Spleen (tissue), 11 donors: ENCODE data around the gene AHRR. TPM values are rescaled to one million over a fixed set of nuclear protein-coding genes. Genes with fewer than 3 reads are reported as not detected.

ENCODE experiments used
- DNase-seq: peaks from one replicate; pipeline ENCODE4 v3.0.0-alpha.2; 2020
- H3K27ac ChIP-seq, 8 donors: fragments of 200-600 bp; sonication (generic) in 7 of 8; 1 replicate in 4 of 8; 2 replicates in 4 of 8; pipeline versions ENCODE4 v1.5.0 to v1.8.0; 2016 to 2021; ENCODE audit warnings: inconsistent platforms in 4 of 8, mild to moderate bottlenecking in 4 of 8, moderate library complexity in 1 of 8
- H3K27me3 ChIP-seq, 7 donors: fragments of 200-600 bp; sonication (generic) in 6 of 7; replicated peaks in 1 of 7; 1 replicate in 4 of 7; 2 replicates in 3 of 7; pipeline versions ENCODE4 v1.5.0 to v1.8.0; 2016 to 2021; ENCODE audit warnings: inconsistent platforms in 3 of 7, mild to moderate bottlenecking in 1 of 7
- H3K36me3 ChIP-seq, 6 donors: fragments of 200-600 bp; sonication (generic) in 5 of 6; 1 replicate in 4 of 6; 2 replicates in 2 of 6; pipeline versions ENCODE4 v1.5.0 to v1.8.0; 2016 to 2021; ENCODE audit warnings: inconsistent platforms in 2 of 6
- H3K4me1 ChIP-seq, 6 donors: fragments of 200-600 bp; sonication (generic) in 5 of 6; 1 replicate in 3 of 6; 2 replicates in 3 of 6; pipeline versions ENCODE4 v1.5.0 to v1.8.0; 2016 to 2021; ENCODE audit warnings: inconsistent platforms in 3 of 6
- H3K4me3 ChIP-seq, 8 donors: fragments of 200-600 bp; sonication (generic) in 7 of 8; 1 replicate in 4 of 8; 2 replicates in 4 of 8; pipeline versions ENCODE4 v1.5.0 to v1.8.0; 2016 to 2021; ENCODE audit warnings: inconsistent platforms in 4 of 8, mild to moderate bottlenecking in 4 of 8, moderate library complexity in 2 of 8
- H3K9me3 ChIP-seq, 8 donors: fragments of 200-600 bp; sonication (generic) in 7 of 8; 1 replicate in 4 of 8; 2 replicates in 4 of 8; pipeline versions ENCODE4 v1.5.0 to v1.8.0; 2016 to 2021; ENCODE audit warnings: inconsistent platforms in 4 of 8
- CTCF ChIP-seq, 11 experiments: fragments of 200-600 bp in 7 of 11; fragments of 450-650 bp in 4 of 11; sonication (generic) in 4 of 11; IDR thresholded peaks in 8 of 11; conservative IDR thresholded peaks in 3 of 11; 1 replicate in 7 of 11; 2 replicates in 4 of 11; pipeline versions ENCODE4 v1.4.0 to v1.8.0; 2016 to 2021; ENCODE audit warnings: antibody characterized with exemption in 11 of 11, inconsistent platforms in 4 of 11, mild to moderate bottlenecking in 1 of 11
- POLR2A ChIP-seq, 3 donors: fragments of 450-650 bp; IDR thresholded peaks; one replicate each; pipeline ENCODE4 v1.5.1; 2017; ENCODE audit warnings: antibody characterized with exemption in 3 of 3, mild to moderate bottlenecking in 1 of 3
- POLR2AphosphoS5 ChIP-seq, 3 donors: sonication (generic); formaldehyde crosslinking; IDR thresholded peaks; one replicate each; pipeline ENCODE4 v1.5.1; 2017; ENCODE audit warnings: antibody characterized with exemption in 3 of 3
- WGBS, 5 donors: extraction: QIAGEN DNeasy Blood & Tissue Kit in 3 of 5; methylation state at CpG; one replicate each; pipeline versions ENCODE4 v1.1.5 to v1.1.7; 2013 to 2018; 5-methylcytosine and 5-hydroxymethylcytosine counted together
- intact Hi-C: fragments of 100-400 bp; cut with DNase I; formaldehyde crosslinking; loops from one replicate; pipeline ENCODE4 v1.15.0; 2023; ENCODE audit warnings: low total_unique reads
- polyA plus RNA-seq, 3 donors: library from polyadenylated mRNA; stranded (reverse); fragments of 200-250 nt; gene quantifications; one replicate each; pipeline ENCODE4 v1.2.1, GENCODE V29; 2013
- total RNA-seq, 7 donors: library from RNA; depleted of rRNA in 3 of 7; stranded (reverse); fragments of >200 nt in 3 of 7; fragmentation: NEBNext Ultra II Directional in 4 of 7; extraction: Animal tissue kit (Norgen Biotek cat#: 25700) in 4 of 7; gene quantifications; one replicate each; pipeline versions ENCODE4 v1.1.0 to v1.2.1, GENCODE V29; 2016 to 2021
- donor health status: healthy with polysubstance abuse.
- donor health status: DM: no; HTN: no; CAD: no; lungs with moderate emphysema.
- donor health status: DM: no; HTN: no; CAD: no.
- donor health status: Bipolar disorder and iron deficiency.
- donor health status: healthy.
- donor health status: DM: no; HTN: no; CAD: no.
- donor health status: DM: yes; HTN: yes; CAD: no.

The AHRR gene
- total and polyA plus RNA-seq, 10 donors: 0.96 to 28.5 (median 13.2) TPM

GRCh38 chr5:305050-305449 lies 16.5 kb upstream of the AHRR start:
- H3K27me3 ChIP-seq: no peaks in the 10 kb centered on the region
- H3K36me3 ChIP-seq: peaks cover 0 to 60% (median 24%) of the 10 kb centered on the region in 6 donors
- no peak for DNase-seq
- H3K27ac ChIP-seq: no peak overlapping the region
- intact Hi-C loops: no loop called here
- no peaks in the 10 kb centered on the region for H3K9me3 ChIP-seq
- no peak overlapping the region for H3K4me3 ChIP-seq
- WGBS, 5 donors: 90 to 96% (median 93%) methylated on average over 8 to 9 of the region's 9 CpGs
- H3K4me1 ChIP-seq: peaks cover 0 to 24% (median 8%) of the 10 kb centered on the region in 6 donors
- TF ChIP-seq POLR2AphosphoS5 (IDR thresholded peaks at IDR 0.05): no peak
- TF ChIP-seq CTCF (IDR thresholded peaks at IDR 0.05 in 8 of 11, conservative IDR thresholded peaks at IDR 0.05 in 3 of 11): no peak
- no peak for TF ChIP-seq POLR2A (IDR thresholded peaks at IDR 0.05)

- intact Hi-C loops: no loop called here
- WGBS, 5 donors: 93 to 98% (median 96%) methylated on average over 14 of the region's 14 CpGs
- Histone ChIP-seq H3K27ac (no peak overlapping the region), H3K36me3 (peaks cover 0 to 64% (median 25%) of the 10 kb centered on the region in 6 donors), H3K9me3 (no peaks in the 10 kb centered on the region), H3K27me3 (no peaks in the 10 kb centered on the region), H3K4me1 (peaks cover 0 to 28% (median 12%) of the 10 kb centered on the region in 6 donors), H3K4me3 (no peak overlapping the region)
- TF ChIP-seq POLR2A (IDR thresholded peaks at IDR 0.05): no peak
- TF ChIP-seq CTCF (IDR thresholded peaks at IDR 0.05 in 8 of 11, conservative IDR thresholded peaks at IDR 0.05 in 3 of 11): no peak
- TF ChIP-seq POLR2AphosphoS5 (IDR thresholded peaks at IDR 0.05): no peak
- DNase-seq: peak; percentile 50
Observed at GRCh38 chr5:305459-305858, 16.1 kb upstream of the AHRR start.

GRCh38 chr5:306011-306805 lies 15.3 kb upstream of the AHRR start:
- Histone ChIP-seq H3K9me3 (no peaks in the 10 kb centered on the region), H3K4me3 (no peak overlapping the region), H3K27me3 (no peaks in the 10 kb centered on the region), H3K4me1 (peaks cover 0 to 36% (median 17%) of the 10 kb centered on the region in 6 donors), H3K27ac (no peak overlapping the region), H3K36me3 (peaks cover 0 to 65% (median 25%) of the 10 kb centered on the region in 6 donors)
- DNase-seq: peak; percentile 41
- TF ChIP-seq POLR2AphosphoS5 (IDR thresholded peaks at IDR 0.05) (no peak), POLR2A (IDR thresholded peaks at IDR 0.05) (no peak), CTCF (IDR thresholded peaks at IDR 0.05 in 8 of 11, conservative IDR thresholded peaks at IDR 0.05 in 3 of 11) (no peak)
- intact Hi-C loops: no loop called here
- 94 to 96% (median 95%) methylated on average over 25 to 28 of the region's 28 CpGs for WGBS, 5 donors

GRCh38 chr5:307306-307705 lies 14.2 kb upstream of the AHRR start:
- Histone ChIP-seq H3K4me3 (no peak overlapping the region), H3K4me1 (peaks cover 0 to 46% (median 23%) of the 10 kb centered on the region in 6 donors), H3K9me3 (no peaks in the 10 kb centered on the region), H3K27ac (peak overlapping the region in 1 of 8 donors; percentile 48), H3K27me3 (no peaks in the 10 kb centered on the region), H3K36me3 (peaks cover 0 to 73% (median 26%) of the 10 kb centered on the region in 6 donors)
- WGBS, 5 donors: 91 to 97% (median 95%) methylated on average over 16 to 26 of the region's 26 CpGs
- TF ChIP-seq POLR2AphosphoS5 (IDR thresholded peaks at IDR 0.05) (peak in 2 of 3 donors; percentile 11 to 38), CTCF (IDR thresholded peaks at IDR 0.05 in 8 of 11, conservative IDR thresholded peaks at IDR 0.05 in 3 of 11) (no peak)
- no peak for DNase-seq
- intact Hi-C loops: no loop called here
